Stimulated activated effector memory CD8-positive, alpha-beta T cell treated with anti-CD3 and anti-CD28 coated beads, Interleukin-12 subunit alpha, Interleukin-12 subunit beta, amount 100 ng/mL, for 72 hours (primary cell): ENCODE results near the gene PARD3B.

Experiments used
- ATAC-seq: fragments of 150-1000 bp; cut with Tn5 transposase; 2 replicates; pipeline ENCODE4 v1.10.0; 2021
- DNase-seq, 2 donors: peaks; one replicate each; pipeline ENCODE4 v3.0.0; 2021 to 2022; ENCODE audit warnings: low spot score in 2 of 2
- H3K27ac Mint-ChIP-seq: one replicate; pipeline ENCODE4 v1.8.0; 2022; ENCODE audit warnings: mild to moderate bottlenecking, mixed read lengths
- H3K36me3 Mint-ChIP-seq: one replicate; pipeline ENCODE4 v1.8.0; 2022; ENCODE audit warnings: mild to moderate bottlenecking, mixed read lengths
- H3K4me1 Mint-ChIP-seq: one replicate; pipeline ENCODE4 v1.8.0; 2022; ENCODE audit warnings: mixed read lengths
- H3K4me3 Mint-ChIP-seq: one replicate; pipeline ENCODE4 v1.8.0; 2022; ENCODE audit warnings: mild to moderate bottlenecking, mixed read lengths
- H3K9me3 Mint-ChIP-seq: one replicate; pipeline ENCODE4 v1.8.0; 2022; ENCODE audit warnings: mixed read lengths

The PARD3B gene

GRCh38 chr2:205579335-205579734 lies 1034.1 kb downstream of the PARD3B start:
- ATAC-seq (no peak), DNase-seq (no peak)
- no peaks in the 10 kb centered on the region for H3K36me3 Mint-ChIP-seq
- H3K4me1 Mint-ChIP-seq: no peaks in the 10 kb centered on the region
- H3K4me3 Mint-ChIP-seq: no peak overlapping the region
- H3K9me3 Mint-ChIP-seq: no peaks in the 10 kb centered on the region
- no peak overlapping the region for H3K27ac Mint-ChIP-seq

GRCh38 chr2:205580212-205580987 lies 1035.1 kb downstream of the PARD3B start:
- Mint-ChIP-seq H3K4me1 (no peaks in the 10 kb centered on the region), H3K4me3 (no peak overlapping the region), H3K27ac (no peak overlapping the region), H3K36me3 (no peaks in the 10 kb centered on the region), H3K9me3 (no peaks in the 10 kb centered on the region)
- DNase-seq (no peak), ATAC-seq (no peak)

GRCh38 chr2:205582366-205582765 lies 1037.1 kb downstream of the PARD3B start:
- Mint-ChIP-seq H3K4me1 (no peaks in the 10 kb centered on the region), H3K4me3 (no peak overlapping the region), H3K9me3 (no peaks in the 10 kb centered on the region), H3K27ac (no peak overlapping the region), H3K36me3 (no peaks in the 10 kb centered on the region)
- DNase-seq (no peak), ATAC-seq (no peak)

GRCh38 chr2:205585449-205586383 lies 1040.4 kb downstream of the PARD3B start:
- Mint-ChIP-seq H3K4me3 (no peak overlapping the region), H3K27ac (no peak overlapping the region), H3K4me1 (no peaks in the 10 kb centered on the region), H3K9me3 (peaks cover 3% of the 10 kb centered on the region), H3K36me3 (no peaks in the 10 kb centered on the region)
- DNase-seq: no peak
- no peak for ATAC-seq

- H3K36me3 Mint-ChIP-seq: no peaks in the 10 kb centered on the region
- no peak overlapping the region for H3K27ac Mint-ChIP-seq
- DNase-seq: no peak
- no peak for ATAC-seq
- no peak overlapping the region for H3K4me3 Mint-ChIP-seq
- H3K4me1 Mint-ChIP-seq: no peaks in the 10 kb centered on the region
- peaks cover 3% of the 10 kb centered on the region for H3K9me3 Mint-ChIP-seq
Observed at GRCh38 chr2:205586626-205587025, 1041.4 kb downstream of the PARD3B start.

GRCh38 chr2:205589479-205589878 lies 1044.2 kb downstream of the PARD3B start:
- ATAC-seq (no peak), DNase-seq (no peak)
- Mint-ChIP-seq H3K27ac (no peak overlapping the region), H3K36me3 (no peaks in the 10 kb centered on the region), H3K4me1 (no peaks in the 10 kb centered on the region), H3K4me3 (no peak overlapping the region), H3K9me3 (peaks cover 3% of the 10 kb centered on the region)

GRCh38 chr2:205590759-205591158 lies 1045.5 kb downstream of the PARD3B start:
- ATAC-seq: no peak
- H3K4me3 Mint-ChIP-seq: no peak overlapping the region
- no peaks in the 10 kb centered on the region for H3K4me1 Mint-ChIP-seq
- H3K9me3 Mint-ChIP-seq: peaks cover 3% of the 10 kb centered on the region
- H3K27ac Mint-ChIP-seq: no peak overlapping the region
- no peaks in the 10 kb centered on the region for H3K36me3 Mint-ChIP-seq
- DNase-seq: no peak

GRCh38 chr2:205593891-205594290 lies 1048.6 kb downstream of the PARD3B start:
- no peak overlapping the region for H3K4me3 Mint-ChIP-seq
- no peak for ATAC-seq
- no peak for DNase-seq
- H3K36me3 Mint-ChIP-seq: no peaks in the 10 kb centered on the region
- no peak overlapping the region for H3K27ac Mint-ChIP-seq
- peaks cover 3% of the 10 kb centered on the region for H3K9me3 Mint-ChIP-seq
- no peaks in the 10 kb centered on the region for H3K4me1 Mint-ChIP-seq

- DNase-seq: no peak
- no peaks in the 10 kb centered on the region for H3K9me3 Mint-ChIP-seq
- no peak overlapping the region for H3K4me3 Mint-ChIP-seq
- no peak overlapping the region for H3K27ac Mint-ChIP-seq
- H3K36me3 Mint-ChIP-seq: no peaks in the 10 kb centered on the region
- no peak for ATAC-seq
- H3K4me1 Mint-ChIP-seq: no peaks in the 10 kb centered on the region
Observed at GRCh38 chr2:205596581-205596980, 1051.3 kb downstream of the PARD3B start.

GRCh38 chr2:205605638-205606304 lies 1060.5 kb downstream of the PARD3B start:
- ATAC-seq: peak; percentile 28
- Mint-ChIP-seq H3K27ac (no peak overlapping the region), H3K4me1 (no peaks in the 10 kb centered on the region), H3K4me3 (no peak overlapping the region), H3K36me3 (no peaks in the 10 kb centered on the region), H3K9me3 (peaks cover 13% of the 10 kb centered on the region)
- DNase-seq: no peak

GRCh38 chr2:205607146-205607545 lies 1061.9 kb downstream of the PARD3B start:
- ATAC-seq: no peak

GRCh38 chr2:205609113-205609512 lies 1063.8 kb downstream of the PARD3B start:
- Mint-ChIP-seq H3K27ac (no peak overlapping the region), H3K4me3 (no peak overlapping the region), H3K9me3 (peaks cover 8% of the 10 kb centered on the region), H3K4me1 (no peaks in the 10 kb centered on the region), H3K36me3 (no peaks in the 10 kb centered on the region)
- DNase-seq (no peak), ATAC-seq (no peak)

More at GRCh38 chr2:205607146-205607545, 1061.9 kb downstream of the PARD3B start:
- no peaks in the 10 kb centered on the region for H3K4me1 Mint-ChIP-seq
- no peaks in the 10 kb centered on the region for H3K36me3 Mint-ChIP-seq
- H3K9me3 Mint-ChIP-seq: peaks cover 13% of the 10 kb centered on the region
- no peak overlapping the region for H3K27ac Mint-ChIP-seq
- no peak overlapping the region for H3K4me3 Mint-ChIP-seq
- DNase-seq: no peak

- ATAC-seq: no peak
Observed at GRCh38 chr2:205610437-205610836, 1065.2 kb downstream of the PARD3B start.

GRCh38 chr2:205612636-205613035 lies 1067.4 kb downstream of the PARD3B start:
- Mint-ChIP-seq H3K27ac (no peak overlapping the region), H3K4me3 (no peak overlapping the region), H3K4me1 (no peaks in the 10 kb centered on the region), H3K36me3 (no peaks in the 10 kb centered on the region), H3K9me3 (no peaks in the 10 kb centered on the region)
- peak; percentile 84 for ATAC-seq
- DNase-seq: peak in 1 of 2 donors; percentile 2

More at GRCh38 chr2:205610437-205610836, 1065.2 kb downstream of the PARD3B start:
- peaks cover 3% of the 10 kb centered on the region for H3K9me3 Mint-ChIP-seq
- DNase-seq: no peak
- H3K4me3 Mint-ChIP-seq: no peak overlapping the region
- no peaks in the 10 kb centered on the region for H3K36me3 Mint-ChIP-seq
- H3K4me1 Mint-ChIP-seq: no peaks in the 10 kb centered on the region
- H3K27ac Mint-ChIP-seq: no peak overlapping the region

GRCh38 chr2:205613970-205614559 lies 1068.8 kb downstream of the PARD3B start:
- H3K9me3 Mint-ChIP-seq: no peaks in the 10 kb centered on the region
- ATAC-seq: no peak
- no peak overlapping the region for H3K4me3 Mint-ChIP-seq
- no peaks in the 10 kb centered on the region for H3K36me3 Mint-ChIP-seq
- DNase-seq: no peak
- no peaks in the 10 kb centered on the region for H3K4me1 Mint-ChIP-seq
- H3K27ac Mint-ChIP-seq: no peak overlapping the region
